SK-N-SH treated with all-trans-retinoic acid at 6 μM for 48 hours (cell line): Measurements from ENCODE around the gene MXD4.

ENCODE experiments used
- ATAC-seq: fragments of 200-7000 bp; cut with Tn5 transposase; 3 replicates; pipeline ENCODE4 v1.9.1; 2020; ENCODE audit warnings: mild to moderate bottlenecking, moderate library complexity
- ARNTL ChIP-seq: fragments of 450-650 bp; formaldehyde crosslinking; IDR thresholded peaks from 2 replicates; pipeline ENCODE4 v1.5.0; 2020; ENCODE audit warnings: low read depth, mild to moderate bottlenecking, moderate library complexity, borderline replicate concordance
- BACH2 ChIP-seq: fragments of 250-450 bp; sonication (Bioruptor Pico); IDR thresholded peaks from 2 replicates; pipeline ENCODE4 v1.9.0; 2021; ENCODE audit warnings: mild to moderate bottlenecking, borderline replicate concordance
- CSDC2 ChIP-seq: fragments of 250-450 bp; sonication (Bioruptor Pico); IDR thresholded peaks from 2 replicates; pipeline ENCODE4 v1.5.0; 2020; ENCODE audit warnings: mild to moderate bottlenecking, moderate library complexity
- ESRRG ChIP-seq: fragments of 250-450 bp; sonication (Bioruptor Pico); IDR thresholded peaks from 2 replicates; pipeline ENCODE4 v1.6.1; 2021; ENCODE audit warnings: mild to moderate bottlenecking
- GLIS3 ChIP-seq: fragments of 250-450 bp; sonication (Bioruptor Pico); IDR thresholded peaks from 2 replicates; pipeline ENCODE4 v1.5.0; 2020; ENCODE audit warnings: mild to moderate bottlenecking, moderate library complexity
- ISL1 ChIP-seq: fragments of 250-450 bp; sonication (Bioruptor Pico); IDR thresholded peaks from 2 replicates; pipeline ENCODE4 v2.1.2; 2022; ENCODE audit warnings: mild to moderate bottlenecking, moderate library complexity
- PPARA ChIP-seq: fragments of 250-450 bp; sonication (Bioruptor Pico); IDR thresholded peaks from 2 replicates; pipeline ENCODE4 v1.5.0; 2020; ENCODE audit warnings: mild to moderate bottlenecking, borderline replicate concordance
- RARB ChIP-seq: fragments of 250-450 bp; sonication (Bioruptor Pico); IDR thresholded peaks from 2 replicates; pipeline ENCODE4 v1.8.0; 2021; ENCODE audit warnings: mild to moderate bottlenecking, moderate library complexity
- SNAI2 ChIP-seq: fragments of 250-450 bp; sonication (Bioruptor Pico); IDR thresholded peaks from 2 replicates; pipeline ENCODE4 v1.5.0; 2020; ENCODE audit warnings: mild to moderate bottlenecking, moderate library complexity
- TCF4 ChIP-seq: fragments of 250-450 bp; sonication (Bioruptor Pico); IDR thresholded peaks from 2 replicates; pipeline ENCODE4 v1.8.0; 2021; ENCODE audit warnings: mild to moderate bottlenecking, moderate library complexity, borderline replicate concordance
- ZC3H10 ChIP-seq: fragments of 250-450 bp; sonication (Bioruptor Pico); IDR thresholded peaks from 2 replicates; pipeline ENCODE4 v1.5.1; 2021; ENCODE audit warnings: mild to moderate bottlenecking, moderate library complexity
- ZFP3 ChIP-seq: fragments of 250-450 bp; sonication (Bioruptor Pico); IDR thresholded peaks from 2 replicates; pipeline ENCODE4 v1.5.0; 2020; ENCODE audit warnings: mild to moderate bottlenecking, moderate library complexity
- ZFP30 ChIP-seq: fragments of 450-650 bp; formaldehyde crosslinking; IDR thresholded peaks from 2 replicates; pipeline ENCODE4 v1.5.0; 2022; ENCODE audit warnings: mild to moderate bottlenecking, moderate library complexity
- ZNF565 ChIP-seq: fragments of 450-650 bp; formaldehyde crosslinking; conservative IDR thresholded peaks from 2 replicates; pipeline ENCODE4 v1.5.0; 2020; ENCODE audit warnings: low read depth, mild to moderate bottlenecking, moderate library complexity
- ZNF70 ChIP-seq: fragments of 450-650 bp; formaldehyde crosslinking; IDR thresholded peaks from 2 replicates; pipeline ENCODE4 v1.5.0; 2020; ENCODE audit warnings: mild to moderate bottlenecking, moderate library complexity
- ZNF8 ChIP-seq: fragments of 450-650 bp; formaldehyde crosslinking; IDR thresholded peaks from 2 replicates; pipeline ENCODE4 v1.5.0; 2020; ENCODE audit warnings: mild to moderate bottlenecking, moderate library complexity
- TF ChIP-seq, protein P1 (sequence below): fragments of 250-450 bp; sonication (Bioruptor Pico); IDR thresholded peaks from 2 replicates; pipeline ENCODE4 v1.8.0; 2021; ENCODE audit warnings: low read depth, mild to moderate bottlenecking, moderate library complexity, borderline replicate concordance
- TF ChIP-seq, protein P2 (sequence below): fragments of 250-450 bp; sonication (Bioruptor Pico); IDR thresholded peaks from 2 replicates; pipeline ENCODE4 v1.5.0; 2020; ENCODE audit warnings: mild to moderate bottlenecking, moderate library complexity
- TF ChIP-seq, protein P3 (sequence below): fragments of 250-450 bp; sonication (Bioruptor Pico); IDR thresholded peaks from 2 replicates; pipeline ENCODE4 v1.5.1; 2021; ENCODE audit warnings: mild to moderate bottlenecking, moderate library complexity
- TF ChIP-seq, protein P4 (sequence below): fragments of 250-450 bp; sonication (Bioruptor Pico); IDR thresholded peaks from 2 replicates; pipeline ENCODE4 v1.8.0; 2020; ENCODE audit warnings: mild to moderate bottlenecking, moderate library complexity, borderline replicate concordance
- TF ChIP-seq, protein P5 (sequence below): fragments of 250-450 bp; sonication (Bioruptor Pico); IDR thresholded peaks from 2 replicates; pipeline ENCODE4 v1.5.1; 2020; ENCODE audit warnings: low read depth, mild to moderate bottlenecking, moderate library complexity

Gene MXD4

DNA sequence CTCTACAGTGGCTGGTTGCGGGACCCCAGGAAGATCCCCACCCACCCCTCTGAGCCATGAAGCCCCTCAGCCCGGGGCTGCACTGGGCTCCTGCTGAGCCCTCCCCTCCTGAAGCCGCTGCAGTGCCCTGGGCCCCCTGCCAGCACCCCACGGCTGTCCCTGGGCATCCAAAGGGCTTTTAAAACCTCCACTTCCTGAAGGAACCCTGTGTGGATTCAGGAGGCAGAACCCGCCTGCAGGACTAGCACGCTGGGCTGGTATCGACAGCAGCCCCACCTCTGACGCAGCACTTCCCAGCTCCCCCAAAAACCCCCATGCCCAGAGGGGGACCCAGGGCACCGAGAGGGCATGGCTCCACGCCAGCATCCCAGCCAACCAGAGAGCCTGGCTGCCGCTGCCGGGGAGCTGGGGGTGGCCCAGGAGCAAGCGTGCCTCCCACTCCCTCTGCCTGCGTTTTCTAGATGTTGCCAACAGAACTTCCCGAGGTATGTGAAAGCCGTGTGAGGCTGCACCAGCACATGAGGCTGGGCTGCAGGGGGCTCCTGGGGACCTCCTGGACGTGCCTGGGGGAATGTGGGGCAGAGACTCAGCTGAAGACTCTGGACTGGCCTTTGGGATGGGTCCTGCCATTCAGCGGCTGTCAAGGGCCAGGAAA is 6.3 kb downstream of the MXD4 start:
- ATAC-seq: no peak
- no peak for TF ChIP-seq ZFP30 (CRISPR knock-in tag)
- TF ChIP-seq GLIS3 (CRISPR knock-in tag): no peak
- TF ChIP-seq ESRRG: no peak
- no peak for TF ChIP-seq PPARA (CRISPR knock-in tag)
- TF ChIP-seq ARNTL (CRISPR knock-in tag): no peak
- TF ChIP-seq ZNF565 (CRISPR knock-in tag): no peak
- TF ChIP-seq ZNF8 (CRISPR knock-in tag): no peak
- TF ChIP-seq, protein P1, sequence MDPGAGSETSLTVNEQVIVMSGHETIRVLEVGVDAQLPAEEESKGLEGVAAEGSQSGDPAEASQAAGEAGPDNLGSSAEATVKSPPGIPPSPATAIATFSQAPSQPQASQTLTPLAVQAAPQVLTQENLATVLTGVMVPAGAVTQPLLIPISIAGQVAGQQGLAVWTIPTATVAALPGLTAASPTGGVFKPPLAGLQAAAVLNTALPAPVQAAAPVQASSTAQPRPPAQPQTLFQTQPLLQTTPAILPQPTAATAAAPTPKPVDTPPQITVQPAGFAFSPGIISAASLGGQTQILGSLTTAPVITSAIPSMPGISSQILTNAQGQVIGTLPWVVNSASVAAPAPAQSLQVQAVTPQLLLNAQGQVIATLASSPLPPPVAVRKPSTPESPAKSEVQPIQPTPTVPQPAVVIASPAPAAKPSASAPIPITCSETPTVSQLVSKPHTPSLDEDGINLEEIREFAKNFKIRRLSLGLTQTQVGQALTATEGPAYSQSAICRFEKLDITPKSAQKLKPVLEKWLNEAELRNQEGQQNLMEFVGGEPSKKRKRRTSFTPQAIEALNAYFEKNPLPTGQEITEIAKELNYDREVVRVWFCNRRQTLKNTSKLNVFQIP (CRISPR knock-in tag): no peak
- TF ChIP-seq TCF4: no peak
- no peak for TF ChIP-seq ZFP3 (CRISPR knock-in tag)
- TF ChIP-seq ISL1: no peak
- no peak for TF ChIP-seq ZNF70 (CRISPR knock-in tag)
- TF ChIP-seq BACH2 (CRISPR knock-in tag): no peak
- TF ChIP-seq, protein P2, sequence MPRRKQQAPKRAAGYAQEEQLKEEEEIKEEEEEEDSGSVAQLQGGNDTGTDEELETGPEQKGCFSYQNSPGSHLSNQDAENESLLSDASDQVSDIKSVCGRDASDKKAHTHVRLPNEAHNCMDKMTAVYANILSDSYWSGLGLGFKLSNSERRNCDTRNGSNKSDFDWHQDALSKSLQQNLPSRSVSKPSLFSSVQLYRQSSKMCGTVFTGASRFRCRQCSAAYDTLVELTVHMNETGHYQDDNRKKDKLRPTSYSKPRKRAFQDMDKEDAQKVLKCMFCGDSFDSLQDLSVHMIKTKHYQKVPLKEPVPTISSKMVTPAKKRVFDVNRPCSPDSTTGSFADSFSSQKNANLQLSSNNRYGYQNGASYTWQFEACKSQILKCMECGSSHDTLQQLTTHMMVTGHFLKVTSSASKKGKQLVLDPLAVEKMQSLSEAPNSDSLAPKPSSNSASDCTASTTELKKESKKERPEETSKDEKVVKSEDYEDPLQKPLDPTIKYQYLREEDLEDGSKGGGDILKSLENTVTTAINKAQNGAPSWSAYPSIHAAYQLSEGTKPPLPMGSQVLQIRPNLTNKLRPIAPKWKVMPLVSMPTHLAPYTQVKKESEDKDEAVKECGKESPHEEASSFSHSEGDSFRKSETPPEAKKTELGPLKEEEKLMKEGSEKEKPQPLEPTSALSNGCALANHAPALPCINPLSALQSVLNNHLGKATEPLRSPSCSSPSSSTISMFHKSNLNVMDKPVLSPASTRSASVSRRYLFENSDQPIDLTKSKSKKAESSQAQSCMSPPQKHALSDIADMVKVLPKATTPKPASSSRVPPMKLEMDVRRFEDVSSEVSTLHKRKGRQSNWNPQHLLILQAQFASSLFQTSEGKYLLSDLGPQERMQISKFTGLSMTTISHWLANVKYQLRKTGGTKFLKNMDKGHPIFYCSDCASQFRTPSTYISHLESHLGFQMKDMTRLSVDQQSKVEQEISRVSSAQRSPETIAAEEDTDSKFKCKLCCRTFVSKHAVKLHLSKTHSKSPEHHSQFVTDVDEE (CRISPR knock-in tag): no peak
- no peak for TF ChIP-seq ZC3H10
- TF ChIP-seq RARB (CRISPR knock-in tag): no peak
- TF ChIP-seq, protein P3, sequence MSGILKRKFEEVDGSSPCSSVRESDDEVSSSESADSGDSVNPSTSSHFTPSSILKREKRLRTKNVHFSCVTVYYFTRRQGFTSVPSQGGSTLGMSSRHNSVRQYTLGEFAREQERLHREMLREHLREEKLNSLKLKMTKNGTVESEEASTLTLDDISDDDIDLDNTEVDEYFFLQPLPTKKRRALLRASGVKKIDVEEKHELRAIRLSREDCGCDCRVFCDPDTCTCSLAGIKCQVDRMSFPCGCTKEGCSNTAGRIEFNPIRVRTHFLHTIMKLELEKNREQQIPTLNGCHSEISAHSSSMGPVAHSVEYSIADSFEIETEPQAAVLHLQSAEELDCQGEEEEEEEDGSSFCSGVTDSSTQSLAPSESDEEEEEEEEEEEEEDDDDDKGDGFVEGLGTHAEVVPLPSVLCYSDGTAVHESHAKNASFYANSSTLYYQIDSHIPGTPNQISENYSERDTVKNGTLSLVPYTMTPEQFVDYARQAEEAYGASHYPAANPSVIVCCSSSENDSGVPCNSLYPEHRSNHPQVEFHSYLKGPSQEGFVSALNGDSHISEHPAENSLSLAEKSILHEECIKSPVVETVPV (CRISPR knock-in tag): no peak
- no peak for TF ChIP-seq CSDC2 (CRISPR knock-in tag)
- TF ChIP-seq, all 23 proteins: peak for 0

DNA sequence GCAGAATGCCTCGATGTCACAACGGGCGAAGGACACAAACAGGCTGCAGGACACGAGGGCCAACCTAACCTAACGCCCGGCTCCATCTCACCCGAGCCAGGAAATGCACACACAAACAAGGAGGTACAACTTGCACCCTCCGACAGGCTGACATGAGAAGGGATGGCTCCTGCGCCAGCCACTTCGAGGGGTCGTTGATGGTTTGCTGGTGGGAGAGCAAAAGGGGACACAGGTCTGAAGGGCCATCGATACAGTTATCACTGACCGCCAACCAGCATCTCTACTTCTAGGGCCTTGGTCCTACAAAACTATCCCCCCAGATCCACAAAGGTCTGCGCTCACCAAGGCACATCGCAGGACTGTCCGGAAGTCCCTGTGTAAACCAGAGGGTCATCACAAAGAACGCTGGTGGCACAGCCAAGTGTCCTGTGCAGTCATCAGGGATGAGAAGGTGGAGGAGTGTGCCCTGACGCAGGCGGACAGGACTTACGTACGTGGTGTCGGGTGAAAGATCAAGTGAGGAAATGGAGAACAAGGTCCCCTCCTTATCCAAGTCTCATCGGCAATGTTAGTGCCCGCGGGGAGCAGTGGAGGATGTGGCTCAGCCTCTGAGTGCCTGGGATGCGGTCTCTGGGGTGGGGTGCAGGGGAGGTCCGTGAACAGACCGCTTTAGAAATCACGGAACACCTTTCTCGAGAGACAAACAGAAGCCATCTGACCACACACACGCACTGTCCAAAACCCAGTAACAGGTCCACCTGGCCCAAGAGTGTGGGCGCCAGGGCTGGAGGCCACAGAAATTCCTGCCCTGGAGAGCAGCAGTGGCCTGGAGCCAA is 7.0 kb downstream of the MXD4 start:
- no peak for ATAC-seq
- TF ChIP-seq, protein P4, sequence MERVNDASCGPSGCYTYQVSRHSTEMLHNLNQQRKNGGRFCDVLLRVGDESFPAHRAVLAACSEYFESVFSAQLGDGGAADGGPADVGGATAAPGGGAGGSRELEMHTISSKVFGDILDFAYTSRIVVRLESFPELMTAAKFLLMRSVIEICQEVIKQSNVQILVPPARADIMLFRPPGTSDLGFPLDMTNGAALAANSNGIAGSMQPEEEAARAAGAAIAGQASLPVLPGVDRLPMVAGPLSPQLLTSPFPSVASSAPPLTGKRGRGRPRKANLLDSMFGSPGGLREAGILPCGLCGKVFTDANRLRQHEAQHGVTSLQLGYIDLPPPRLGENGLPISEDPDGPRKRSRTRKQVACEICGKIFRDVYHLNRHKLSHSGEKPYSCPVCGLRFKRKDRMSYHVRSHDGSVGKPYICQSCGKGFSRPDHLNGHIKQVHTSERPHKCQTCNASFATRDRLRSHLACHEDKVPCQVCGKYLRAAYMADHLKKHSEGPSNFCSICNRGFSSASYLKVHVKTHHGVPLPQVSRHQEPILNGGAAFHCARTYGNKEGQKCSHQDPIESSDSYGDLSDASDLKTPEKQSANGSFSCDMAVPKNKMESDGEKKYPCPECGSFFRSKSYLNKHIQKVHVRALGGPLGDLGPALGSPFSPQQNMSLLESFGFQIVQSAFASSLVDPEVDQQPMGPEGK: no peak
- no peak for TF ChIP-seq SNAI2 (CRISPR knock-in tag)
- no peak for TF ChIP-seq ISL1
- TF ChIP-seq, protein P5, sequence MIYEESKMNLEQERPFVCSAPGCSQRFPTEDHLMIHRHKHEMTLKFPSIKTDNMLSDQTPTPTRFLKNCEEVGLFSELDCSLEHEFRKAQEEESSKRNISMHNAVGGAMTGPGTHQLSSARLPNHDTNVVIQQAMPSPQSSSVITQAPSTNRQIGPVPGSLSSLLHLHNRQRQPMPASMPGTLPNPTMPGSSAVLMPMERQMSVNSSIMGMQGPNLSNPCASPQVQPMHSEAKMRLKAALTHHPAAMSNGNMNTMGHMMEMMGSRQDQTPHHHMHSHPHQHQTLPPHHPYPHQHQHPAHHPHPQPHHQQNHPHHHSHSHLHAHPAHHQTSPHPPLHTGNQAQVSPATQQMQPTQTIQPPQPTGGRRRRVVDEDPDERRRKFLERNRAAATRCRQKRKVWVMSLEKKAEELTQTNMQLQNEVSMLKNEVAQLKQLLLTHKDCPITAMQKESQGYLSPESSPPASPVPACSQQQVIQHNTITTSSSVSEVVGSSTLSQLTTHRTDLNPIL: no peak
- TF ChIP-seq GLIS3 (CRISPR knock-in tag): no peak
- no peak for TF ChIP-seq ZNF565 (CRISPR knock-in tag)
- no peak for TF ChIP-seq ZNF70 (CRISPR knock-in tag)
